ENCODE measurements around the gene DNAJC27. TPM values are rescaled to one million over a fixed set of nuclear protein-coding genes. Genes with fewer than 3 reads are reported as not detected.

Gene DNAJC27
- total RNA-seq, 2 experiments from 2014 or later = 9.3 to 9.6 TPM

GRCh38 chr2:24903161-24904103 is 68.3 kb downstream of the DNAJC27 start:
- Mint-ChIP-seq H3K27ac (no peak overlapping the region), H3K4me1 (peaks cover 2% of the 10 kb centered on the region), H3K4me3 (no peak overlapping the region), H3K9me3 (no peaks in the 10 kb centered on the region), H3K27me3 (no peaks in the 10 kb centered on the region), H3K36me3 (peaks cover 33% of the 10 kb centered on the region)
- POLR2A ChIA-PET = no interaction called here
- ATAC-seq (ENCODE audit: low read depth) (no peak), DNase-seq (no peak)

- Mint-ChIP-seq H3K27ac (no peak overlapping the region), H3K36me3 (peaks cover 62% of the 10 kb centered on the region), H3K27me3 (no peaks in the 10 kb centered on the region), H3K4me1 (peaks cover 2% of the 10 kb centered on the region), H3K4me3 (no peak overlapping the region), H3K9me3 (peaks cover 24% of the 10 kb centered on the region)
- ATAC-seq (ENCODE audit: low read depth) = no peak
- DNase-seq = no peak
- POLR2A ChIA-PET = no interaction called here
Measured at GRCh38 chr2:24899361-24899910, 72.3 kb downstream of the DNAJC27 start.

DNA sequence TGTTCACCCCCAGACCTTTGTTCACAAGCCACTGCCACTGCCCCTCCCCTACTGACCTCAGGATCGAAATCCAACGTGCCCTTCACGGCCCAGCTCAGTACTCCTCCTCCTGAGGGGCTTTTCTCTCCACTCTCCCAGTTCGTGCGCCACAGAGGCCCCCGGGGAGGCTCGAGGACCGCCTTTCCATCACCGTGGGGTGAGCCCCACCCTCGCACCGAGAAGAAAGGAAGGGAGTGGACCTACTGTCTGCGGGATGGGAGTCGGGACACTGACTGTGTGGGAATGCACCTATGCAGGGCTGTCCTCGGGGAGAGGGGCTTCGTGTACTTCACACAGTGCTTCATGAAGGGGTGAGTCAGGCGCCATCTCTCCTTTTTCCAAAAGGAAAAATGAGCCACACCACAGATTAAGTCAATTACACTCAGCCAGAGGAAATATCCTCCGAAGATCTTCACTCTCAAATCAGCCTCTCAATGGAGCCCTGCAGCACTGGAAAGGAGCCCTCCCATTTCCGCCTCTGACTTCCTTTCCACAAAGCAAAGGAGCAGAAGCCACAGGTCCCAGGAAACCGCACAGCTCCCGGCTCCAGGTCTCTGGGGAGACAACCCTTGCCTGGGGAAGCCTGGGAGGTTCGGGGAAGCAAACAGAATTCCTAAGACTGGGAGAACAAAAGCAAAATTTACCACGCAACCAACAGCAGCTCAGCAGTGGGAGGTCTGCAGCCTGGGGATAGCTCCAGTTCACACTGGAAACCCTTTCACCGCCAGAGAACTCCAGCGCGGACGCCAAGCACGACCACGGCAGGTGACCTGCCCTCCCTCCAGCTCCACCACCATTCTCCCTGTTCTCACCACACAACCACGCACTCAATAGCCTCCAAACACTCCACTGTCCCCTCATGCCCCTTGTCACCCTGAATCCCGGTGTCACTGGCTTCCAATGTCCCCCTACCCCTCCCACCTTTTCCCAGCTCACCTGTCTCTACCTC is 73.3 kb downstream of the DNAJC27 start:
- Mint-ChIP-seq H3K27ac (no peak overlapping the region), H3K36me3 (peaks cover 63% of the 10 kb centered on the region), H3K4me1 (peaks cover 2% of the 10 kb centered on the region), H3K27me3 (no peaks in the 10 kb centered on the region), H3K9me3 (peaks cover 28% of the 10 kb centered on the region), H3K4me3 (no peak overlapping the region)
- no peak for ATAC-seq (ENCODE audit: low read depth)
- no peak for DNase-seq
- POLR2A ChIA-PET = no interaction called here

DNA sequence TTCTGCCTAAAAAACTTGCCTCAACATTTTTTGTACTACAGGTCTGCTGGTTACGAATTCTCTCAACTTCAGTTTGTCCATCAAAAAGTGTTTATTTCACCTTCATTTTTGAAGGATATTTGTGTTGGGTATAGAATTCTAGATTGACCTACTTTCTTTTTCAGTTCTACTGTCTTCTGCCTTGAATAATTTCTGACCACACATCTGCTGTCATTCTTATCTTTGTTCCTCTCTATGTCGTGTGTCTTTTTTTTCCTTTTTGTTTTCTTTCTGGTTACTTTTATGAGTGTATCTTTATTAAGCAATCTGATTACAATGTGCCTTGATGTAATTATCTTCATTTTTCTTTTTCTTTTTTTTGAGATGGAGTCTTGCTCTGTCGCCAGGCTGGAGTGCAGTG is 77.0 kb downstream of the DNAJC27 start:
- Mint-ChIP-seq H3K4me1 (no peaks in the 10 kb centered on the region), H3K27ac (no peak overlapping the region), H3K4me3 (no peak overlapping the region), H3K36me3 (peaks cover 49% of the 10 kb centered on the region), H3K9me3 (peaks cover 31% of the 10 kb centered on the region), H3K27me3 (no peaks in the 10 kb centered on the region)
- ATAC-seq (ENCODE audit: low read depth) (no peak), DNase-seq (no peak)
- POLR2A ChIA-PET = no interaction called here

- H3K27me3 Mint-ChIP-seq = no peaks in the 10 kb centered on the region
- H3K36me3 Mint-ChIP-seq = peaks cover 42% of the 10 kb centered on the region
- POLR2A ChIA-PET = no interaction called here
- H3K4me3 Mint-ChIP-seq = no peak overlapping the region
- ATAC-seq (ENCODE audit: low read depth) = no peak
- no peak for DNase-seq
- no peaks in the 10 kb centered on the region for H3K4me1 Mint-ChIP-seq
- peaks cover 31% of the 10 kb centered on the region for H3K9me3 Mint-ChIP-seq
- no peak overlapping the region for H3K27ac Mint-ChIP-seq
Measured at GRCh38 chr2:24893934-24894333, 77.8 kb downstream of the DNAJC27 start.

Other genes with a start within 250 kb of the DNAJC27 start
- 10 to 100 TPM; 17.3 to 19.8 TPM for gene PTRHD1, start 178.6 kb downstream of the DNAJC27 start, total RNA-seq
- gene CENPO, start 178.5 kb downstream of the DNAJC27 start, total RNA-seq = 10 to 100 TPM; 38.8 to 39.0 TPM
- gene ADCY3, start 51.7 kb downstream of the DNAJC27 start, total RNA-seq = 10 to 100 TPM; 29.5 to 32.5 TPM
- under 1 TPM; 0.08 to 0.11 TPM for gene EFR3B, start 70.1 kb upstream of the DNAJC27 start, total RNA-seq
- gene POMC, start 196.6 kb upstream of the DNAJC27 start, total RNA-seq = 1 to 10 TPM; 6.1 to 6.4 TPM